D341Med (cell line): ENCODE data around the gene ZNF699.
"Not testable (repeated sequence)": the region's sequence is repeated elsewhere in the genome, so short reads cannot be mapped to it uniquely, and the experiment has no call there.

ENCODE experiments used
- DNase-seq: peaks from one replicate; pipeline ENCODE4 v3.0.0; 2012; ENCODE audit warnings: low spot score

Gene ZNF699

DNA sequence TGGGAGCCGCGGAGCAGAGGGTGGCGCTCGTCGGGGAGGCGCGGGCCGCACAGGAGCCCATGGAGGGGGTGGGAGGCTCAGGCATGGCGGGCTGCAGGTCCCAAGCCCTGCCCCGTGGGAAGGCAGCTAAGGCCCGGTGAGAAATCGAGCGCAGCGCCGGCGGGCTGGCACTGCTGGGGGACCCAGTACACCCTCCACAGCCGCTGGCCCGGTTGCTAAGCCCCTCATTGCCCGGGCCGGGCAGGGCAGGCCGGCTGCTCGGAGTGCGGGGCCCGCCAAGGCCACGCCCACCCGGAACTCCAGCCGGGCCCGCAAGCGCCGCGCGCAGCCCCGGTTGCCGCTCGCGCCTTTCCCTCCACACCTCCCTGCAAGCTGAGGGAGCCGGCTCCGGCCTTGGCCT is 26.2 kb downstream of the ZNF699 start:
- not testable (repeated sequence) for DNase-seq

DNA sequence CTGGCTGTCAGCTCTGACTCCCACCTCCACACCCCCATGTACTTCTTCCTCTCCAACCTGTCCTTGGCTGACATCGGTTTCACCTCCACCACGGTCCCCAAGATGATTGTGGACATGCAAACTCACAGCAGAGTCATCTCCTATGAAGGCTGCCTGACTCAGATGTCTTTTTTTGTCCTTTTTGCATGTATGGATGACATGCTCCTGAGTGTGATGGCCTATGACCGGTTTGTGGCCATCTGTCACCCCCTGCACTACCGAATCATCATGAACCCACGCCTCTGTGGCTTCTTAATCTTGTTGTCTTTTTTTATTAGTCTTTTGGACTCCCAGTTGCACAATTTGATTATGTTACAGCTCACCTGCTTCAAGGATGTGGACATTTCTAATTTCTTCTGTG is 58.4 kb downstream of the ZNF699 start:
- DNase-seq: no peak

DNA sequence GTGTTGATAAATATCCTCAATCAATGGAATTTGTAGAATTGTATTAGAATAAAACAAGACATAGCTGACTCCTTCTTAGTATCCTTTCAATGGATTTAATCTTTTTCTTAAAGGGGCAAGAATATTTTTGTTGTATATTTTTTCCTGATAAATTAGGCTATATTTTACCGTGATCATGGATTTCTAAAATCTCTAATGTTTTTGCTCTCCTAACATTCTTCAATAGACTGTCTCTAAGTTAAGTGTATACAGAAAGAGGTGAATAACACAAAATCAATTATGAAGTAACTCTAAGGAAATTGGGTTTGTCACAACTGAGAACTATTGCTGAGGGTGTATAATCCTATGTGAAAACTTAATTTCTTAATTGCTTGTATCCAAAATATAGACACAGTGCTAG is 59.0 kb downstream of the ZNF699 start, which contains the start of gene OR7E24:
Gene OR7E24, plus strand, starts transcription at position 301 of the 400 bp plus-strand sequence. CDS start 114 bp downstream, outside the sequence.
- DNase-seq: no peak
